ENCODE results near the gene KCNF1. TPM values are rescaled to one million over a fixed set of nuclear protein-coding genes. Genes with fewer than 3 reads are reported as not detected.

KCNF1 gene
- total and polyA plus RNA-seq, 2 experiments from 2014 or later: 0.75 to 1.3 TPM

DNA sequence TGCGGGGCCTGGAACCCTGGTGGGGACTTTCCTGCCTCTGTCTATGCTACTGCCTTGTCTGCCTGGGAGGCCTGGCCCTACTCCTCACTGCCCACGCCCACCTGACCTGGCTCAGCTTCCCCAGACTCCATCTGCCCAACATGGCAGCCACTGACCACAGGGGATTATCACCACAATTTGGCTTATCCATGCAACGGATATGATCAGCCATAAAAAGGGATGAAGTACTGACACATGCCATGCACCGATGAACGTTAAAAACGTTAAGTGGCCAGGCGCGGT is 5.9 kb upstream of the KCNF1 start:
- H3K27ac ChIP-seq: no peak overlapping the region
- no peaks in the 10 kb centered on the region for H3K9me3 ChIP-seq (ENCODE audit: low read depth)
- TF ChIP-seq, protein P1, sequence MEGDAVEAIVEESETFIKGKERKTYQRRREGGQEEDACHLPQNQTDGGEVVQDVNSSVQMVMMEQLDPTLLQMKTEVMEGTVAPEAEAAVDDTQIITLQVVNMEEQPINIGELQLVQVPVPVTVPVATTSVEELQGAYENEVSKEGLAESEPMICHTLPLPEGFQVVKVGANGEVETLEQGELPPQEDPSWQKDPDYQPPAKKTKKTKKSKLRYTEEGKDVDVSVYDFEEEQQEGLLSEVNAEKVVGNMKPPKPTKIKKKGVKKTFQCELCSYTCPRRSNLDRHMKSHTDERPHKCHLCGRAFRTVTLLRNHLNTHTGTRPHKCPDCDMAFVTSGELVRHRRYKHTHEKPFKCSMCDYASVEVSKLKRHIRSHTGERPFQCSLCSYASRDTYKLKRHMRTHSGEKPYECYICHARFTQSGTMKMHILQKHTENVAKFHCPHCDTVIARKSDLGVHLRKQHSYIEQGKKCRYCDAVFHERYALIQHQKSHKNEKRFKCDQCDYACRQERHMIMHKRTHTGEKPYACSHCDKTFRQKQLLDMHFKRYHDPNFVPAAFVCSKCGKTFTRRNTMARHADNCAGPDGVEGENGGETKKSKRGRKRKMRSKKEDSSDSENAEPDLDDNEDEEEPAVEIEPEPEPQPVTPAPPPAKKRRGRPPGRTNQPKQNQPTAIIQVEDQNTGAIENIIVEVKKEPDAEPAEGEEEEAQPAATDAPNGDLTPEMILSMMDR (IDR thresholded peaks at IDR 0.05; ENCODE audit: low read depth, low read length): no peak
- DNase-seq (ENCODE audit: low read depth in 1 of 2, low spot score in 1 of 2): no peak
- no peaks in the 10 kb centered on the region for H3K4me1 ChIP-seq (ENCODE audit: low read depth)
- H3K36me3 ChIP-seq: no peaks in the 10 kb centered on the region
- no peak overlapping the region for H3K4me3 ChIP-seq
- peaks cover 3% of the 10 kb centered on the region for H3K27me3 ChIP-seq

DNA sequence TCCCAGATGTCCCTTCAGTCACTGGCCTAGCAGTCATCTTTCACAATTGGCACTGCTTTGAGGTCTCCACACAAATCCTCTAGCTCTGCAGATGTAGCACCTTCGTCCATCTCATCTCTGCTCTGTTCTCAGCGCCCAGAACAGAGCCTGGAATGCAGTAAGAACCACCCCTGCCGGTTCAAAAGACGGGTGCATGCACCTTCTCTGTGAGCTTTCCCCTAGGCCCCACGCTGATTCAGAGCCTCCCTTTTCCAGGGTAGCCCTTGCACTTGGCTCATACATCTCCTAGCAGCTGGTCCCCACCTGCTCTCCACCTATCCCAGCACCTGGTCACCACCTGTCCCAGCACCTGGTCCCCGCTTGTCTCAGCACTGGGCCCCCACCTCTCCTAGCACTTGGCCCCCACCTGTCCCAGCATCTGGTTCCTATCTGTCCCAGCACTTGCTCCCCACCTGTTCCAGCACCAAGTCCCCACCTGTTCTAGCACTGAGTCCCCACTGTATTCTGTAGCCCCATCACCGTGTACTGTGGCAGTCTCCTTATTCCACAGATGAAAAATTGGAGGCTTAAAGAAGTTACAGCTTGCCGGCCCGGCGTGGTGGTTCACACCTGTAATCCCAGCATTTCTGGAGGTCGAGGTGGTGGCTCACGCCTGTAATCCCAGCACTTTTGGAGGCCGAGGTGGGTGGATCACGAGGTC is 4.7 kb upstream of the KCNF1 start:
- H3K4me3 ChIP-seq: no peak overlapping the region
- peaks cover 15% of the 10 kb centered on the region for H3K27me3 ChIP-seq
- no peak overlapping the region for H3K27ac ChIP-seq
- H3K4me1 ChIP-seq (ENCODE audit: low read depth): no peaks in the 10 kb centered on the region
- no peaks in the 10 kb centered on the region for H3K9me3 ChIP-seq (ENCODE audit: low read depth)
- DNase-seq (ENCODE audit: low read depth in 1 of 2, low spot score in 1 of 2): no peak
- H3K36me3 ChIP-seq: no peaks in the 10 kb centered on the region
- TF ChIP-seq, protein P1 (IDR thresholded peaks at IDR 0.05; ENCODE audit: low read depth, low read length): no peak

DNA sequence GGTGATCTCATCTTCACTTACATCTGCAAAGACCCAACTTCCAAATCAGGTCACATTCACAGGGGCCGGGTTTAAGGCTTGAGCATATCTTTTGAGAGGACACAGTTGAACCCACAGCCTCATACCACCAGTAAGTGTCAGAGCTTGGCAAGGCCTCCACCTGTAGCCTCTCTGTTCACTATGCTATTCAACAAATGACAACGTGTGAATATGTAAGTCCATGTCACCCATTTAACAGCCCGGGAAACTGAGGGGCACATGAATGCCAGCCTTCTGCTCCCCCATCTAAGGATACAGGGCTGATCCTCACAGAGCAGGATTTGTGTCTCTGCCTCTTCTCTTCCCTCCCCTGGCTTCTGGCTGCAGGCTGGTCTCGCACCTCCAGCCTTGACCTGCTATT is 3.5 kb upstream of the KCNF1 start:
- no peak overlapping the region for H3K27ac ChIP-seq
- no peak for DNase-seq (ENCODE audit: low read depth in 1 of 2, low spot score in 1 of 2)
- TF ChIP-seq, protein P1 (IDR thresholded peaks at IDR 0.05; ENCODE audit: low read depth, low read length): no peak
- no peaks in the 10 kb centered on the region for H3K9me3 ChIP-seq (ENCODE audit: low read depth)
- no peak overlapping the region for H3K4me3 ChIP-seq
- H3K4me1 ChIP-seq (ENCODE audit: low read depth): no peaks in the 10 kb centered on the region
- H3K27me3 ChIP-seq: peaks cover 26% of the 10 kb centered on the region
- H3K36me3 ChIP-seq: no peaks in the 10 kb centered on the region

DNA sequence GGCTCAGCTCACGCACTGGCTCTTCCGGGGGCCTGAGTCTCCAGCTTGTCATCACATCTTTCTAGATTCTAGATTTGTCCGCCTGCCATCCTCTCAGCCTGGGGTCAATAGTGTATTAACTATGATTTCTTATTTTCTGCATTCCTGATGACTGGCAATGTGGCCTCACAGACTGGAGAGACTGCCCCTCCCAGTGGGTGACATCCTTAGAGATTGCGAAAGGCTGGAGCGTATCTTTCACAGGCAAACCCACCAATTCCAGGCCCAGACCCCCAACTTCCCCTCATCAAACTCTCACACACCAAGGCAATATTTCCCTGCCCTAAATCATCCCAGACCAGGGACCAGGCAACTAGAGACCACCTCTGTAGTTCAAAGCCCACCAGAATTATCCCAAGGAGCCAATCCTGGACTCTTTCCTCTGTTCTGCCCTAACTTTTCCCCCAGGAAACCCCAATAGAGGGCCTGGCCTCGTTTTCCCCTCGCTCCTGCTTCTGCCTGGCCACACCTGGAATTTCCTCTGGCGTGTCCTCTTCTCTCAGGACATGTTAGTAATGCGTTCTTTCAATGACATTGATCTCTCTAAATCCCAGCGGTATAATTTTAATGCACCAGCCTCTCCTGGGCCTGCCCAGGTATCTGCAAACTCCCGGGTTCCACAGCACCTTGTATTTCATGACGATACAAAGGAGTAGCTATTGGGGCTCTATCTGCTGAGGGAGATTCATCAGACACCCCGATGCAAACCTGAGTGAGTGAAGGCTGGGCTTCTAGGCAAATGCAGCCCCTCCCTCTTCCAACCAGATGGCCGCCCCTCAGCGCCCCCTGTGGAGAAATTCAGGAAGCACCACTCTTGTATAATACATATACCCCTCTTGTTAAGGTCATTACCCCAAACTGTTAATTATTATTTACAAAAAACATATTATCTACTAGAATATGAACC is 2.4 kb upstream of the KCNF1 start:
- Histone ChIP-seq H3K9me3 (ENCODE audit: low read depth) (no peaks in the 10 kb centered on the region), H3K4me3 (no peak overlapping the region), H3K36me3 (no peaks in the 10 kb centered on the region), H3K27me3 (peaks cover 31% of the 10 kb centered on the region), H3K27ac (no peak overlapping the region), H3K4me1 (ENCODE audit: low read depth) (no peaks in the 10 kb centered on the region)
- TF ChIP-seq, protein P1 (IDR thresholded peaks at IDR 0.05; ENCODE audit: low read depth, low read length): peak; percentile 44
- DNase-seq (ENCODE audit: low read depth in 1 of 2, low spot score in 1 of 2): peak in 1 of 2 donors; percentile 73

DNA sequence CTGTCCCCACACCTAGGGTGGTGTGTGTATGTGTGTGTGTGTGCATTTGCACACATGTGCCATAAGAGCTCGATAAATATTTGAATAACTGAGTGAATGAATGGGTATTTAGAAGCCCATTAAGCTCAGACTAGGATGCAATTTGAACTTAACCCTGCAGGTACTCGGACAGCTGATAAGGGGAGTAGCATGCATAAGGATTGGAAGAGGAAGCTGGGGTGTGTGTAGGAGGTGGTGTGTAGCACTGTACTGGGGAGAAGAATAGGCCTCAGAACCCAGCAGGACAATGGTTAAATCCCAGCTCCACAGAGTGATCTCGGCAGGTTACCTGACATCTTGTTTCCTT is 1.8 kb upstream of the KCNF1 start:
- no peaks in the 10 kb centered on the region for H3K36me3 ChIP-seq
- DNase-seq (ENCODE audit: low read depth in 1 of 2, low spot score in 1 of 2): no peak
- peaks cover 31% of the 10 kb centered on the region for H3K27me3 ChIP-seq
- no peaks in the 10 kb centered on the region for H3K4me1 ChIP-seq (ENCODE audit: low read depth)
- H3K4me3 ChIP-seq: no peak overlapping the region
- no peaks in the 10 kb centered on the region for H3K9me3 ChIP-seq (ENCODE audit: low read depth)
- H3K27ac ChIP-seq: no peak overlapping the region
- TF ChIP-seq, protein P1 (IDR thresholded peaks at IDR 0.05; ENCODE audit: low read depth, low read length): no peak

Measured in cardiac muscle cell (in vitro differentiated cells and primary cell).